ENCODE data around the gene HAND1. TPM values are rescaled to one million over a fixed set of nuclear protein-coding genes. Genes with fewer than 3 reads are reported as not detected.

Gene HAND1
- total RNA-seq, 1 donor from 2014 or later: not detected

GRCh38 chr5:154501566-154501965 lies 23.5 kb upstream of the HAND1 start:
- Histone ChIP-seq H3K36me3 (no peaks in the 10 kb centered on the region), H3K4me3 (no peak overlapping the region), H3K27ac (no peak overlapping the region), H3K4me1 (no peaks in the 10 kb centered on the region), H3K27me3 (no peaks in the 10 kb centered on the region), H3K9me3 (no peaks in the 10 kb centered on the region)
- TF ChIP-seq CTCF (IDR thresholded peaks at IDR 0.05): no peak
- no peak for TF ChIP-seq POLR2AphosphoS5 (IDR thresholded peaks at IDR 0.05; ENCODE audit: insufficient read depth in 1 of 2, low read depth in 1 of 2)
- no peak for TF ChIP-seq POLR2A (IDR thresholded peaks at IDR 0.05)
- intact Hi-C loops (cut with DNase I): no loop called here
- DNase-seq (ENCODE audit: extremely low spot score in 2 of 2): no peak

GRCh38 chr5:154498994-154499393 lies 21.0 kb upstream of the HAND1 start:
- Histone ChIP-seq H3K27ac (no peak overlapping the region), H3K27me3 (no peaks in the 10 kb centered on the region), H3K4me1 (no peaks in the 10 kb centered on the region), H3K4me3 (no peak overlapping the region), H3K9me3 (no peaks in the 10 kb centered on the region), H3K36me3 (no peaks in the 10 kb centered on the region)
- DNase-seq (ENCODE audit: extremely low spot score in 2 of 2): no peak
- TF ChIP-seq CTCF (IDR thresholded peaks at IDR 0.05): no peak
- TF ChIP-seq POLR2A (IDR thresholded peaks at IDR 0.05): no peak
- TF ChIP-seq POLR2AphosphoS5 (IDR thresholded peaks at IDR 0.05; ENCODE audit: insufficient read depth in 1 of 2, low read depth in 1 of 2): no peak
- intact Hi-C loops (cut with DNase I): no loop called here

GRCh38 chr5:154498591-154498990 lies 20.6 kb upstream of the HAND1 start:
- Histone ChIP-seq H3K36me3 (no peaks in the 10 kb centered on the region), H3K27me3 (no peaks in the 10 kb centered on the region), H3K4me3 (no peak overlapping the region), H3K4me1 (no peaks in the 10 kb centered on the region), H3K27ac (no peak overlapping the region), H3K9me3 (no peaks in the 10 kb centered on the region)
- no peak for DNase-seq (ENCODE audit: extremely low spot score in 2 of 2)
- intact Hi-C loops (cut with DNase I): no loop called here
- TF ChIP-seq CTCF (IDR thresholded peaks at IDR 0.05) (no peak), POLR2AphosphoS5 (IDR thresholded peaks at IDR 0.05; ENCODE audit: insufficient read depth in 1 of 2, low read depth in 1 of 2) (no peak), POLR2A (IDR thresholded peaks at IDR 0.05) (no peak)

- Histone ChIP-seq H3K36me3 (no peaks in the 10 kb centered on the region), H3K9me3 (no peaks in the 10 kb centered on the region), H3K27me3 (no peaks in the 10 kb centered on the region), H3K27ac (no peak overlapping the region), H3K4me1 (no peaks in the 10 kb centered on the region), H3K4me3 (no peak overlapping the region)
- DNase-seq (ENCODE audit: extremely low spot score in 2 of 2): no peak
- TF ChIP-seq POLR2AphosphoS5 (IDR thresholded peaks at IDR 0.05; ENCODE audit: insufficient read depth in 1 of 2, low read depth in 1 of 2) (no peak), POLR2A (IDR thresholded peaks at IDR 0.05) (no peak)
- intact Hi-C loops (cut with DNase I): no loop called here
Measured at GRCh38 chr5:154494036-154494435, 16.0 kb upstream of the HAND1 start.

- Histone ChIP-seq H3K9me3 (no peaks in the 10 kb centered on the region), H3K27me3 (no peaks in the 10 kb centered on the region), H3K4me1 (no peaks in the 10 kb centered on the region), H3K4me3 (no peak overlapping the region), H3K36me3 (no peaks in the 10 kb centered on the region), H3K27ac (no peak overlapping the region)
- intact Hi-C loops (cut with DNase I): no loop called here
- TF ChIP-seq CTCF (IDR thresholded peaks at IDR 0.05) (no peak), POLR2A (IDR thresholded peaks at IDR 0.05) (no peak), POLR2AphosphoS5 (IDR thresholded peaks at IDR 0.05; ENCODE audit: insufficient read depth in 1 of 2, low read depth in 1 of 2) (no peak)
- no peak for DNase-seq (ENCODE audit: extremely low spot score in 2 of 2)
Measured at GRCh38 chr5:154493274-154493673, 15.2 kb upstream of the HAND1 start.
